CD4-positive, alpha-beta T cell treated with Interleukin-4 for 1 hour (primary cell): Measurements from ENCODE around the gene AREG.

Experiments used
- DNase-seq, 2 donors: peaks; one replicate each; pipeline ENCODE4 v3.0.0-alpha.2; 2020 to 2022

AREG gene

DNA sequence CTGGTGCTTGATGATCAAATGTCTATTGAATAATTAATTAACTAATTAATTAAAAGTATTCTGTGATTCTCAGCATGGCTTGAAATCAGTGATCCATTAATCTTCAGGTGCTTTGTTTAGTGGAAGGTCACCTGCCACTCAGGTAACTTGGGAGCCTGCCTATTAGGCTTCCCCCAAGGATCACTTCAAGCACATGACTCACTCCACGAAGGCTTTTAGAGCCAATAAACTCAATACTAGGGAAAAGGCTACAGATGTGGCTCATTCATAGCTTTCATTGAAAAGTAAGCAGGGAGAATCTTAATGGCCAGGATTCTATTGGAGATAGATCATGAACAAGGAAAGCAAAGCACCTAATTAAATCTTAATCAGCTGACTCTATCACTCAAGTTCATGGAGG is 21.3 kb downstream of the AREG start:
- DNase-seq: no peak

- no peak for DNase-seq
Measured at GRCh38 chr4:74471264-74471663, 26.3 kb downstream of the AREG start.

DNA sequence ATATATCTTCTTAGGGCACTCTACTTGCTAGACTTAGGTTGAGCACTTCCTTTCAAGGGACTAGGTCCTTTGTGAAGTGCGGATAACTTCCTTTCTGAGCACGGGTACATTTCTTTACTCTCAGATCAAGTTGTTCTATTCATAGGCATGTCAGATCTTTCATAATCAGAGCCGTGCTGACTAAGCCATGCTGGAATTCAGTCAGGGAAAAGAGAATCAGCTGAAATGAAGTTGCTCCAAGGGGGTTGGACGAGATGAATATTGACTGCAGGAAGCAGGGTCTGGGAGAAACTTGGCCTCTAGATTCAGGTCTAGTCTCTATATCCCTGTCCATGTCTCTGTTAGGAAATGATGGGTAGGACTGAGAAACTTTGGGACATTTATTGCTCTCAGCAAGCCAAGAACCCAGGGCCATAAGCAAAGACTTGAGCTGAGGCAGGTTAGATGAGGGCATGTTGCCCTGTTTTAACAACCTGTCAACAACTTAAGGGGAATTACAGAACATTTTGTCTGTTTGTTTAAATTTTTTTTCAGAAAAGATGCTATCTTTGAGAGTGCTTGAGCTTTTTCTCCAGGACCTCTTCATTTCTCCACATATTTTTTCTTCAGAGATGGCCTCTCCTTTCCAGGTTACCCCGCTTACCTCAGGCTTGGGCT is 28.3 kb downstream of the AREG start:
- no peak for DNase-seq

GRCh38 chr4:74474345-74475090 is 29.6 kb downstream of the AREG start:
- DNase-seq: no peak

- no peak for DNase-seq
Measured at GRCh38 chr4:74475091-74475800, 30.3 kb downstream of the AREG start.

- no peak for DNase-seq
Measured at GRCh38 chr4:74475946-74476345, 31.0 kb downstream of the AREG start.

DNA sequence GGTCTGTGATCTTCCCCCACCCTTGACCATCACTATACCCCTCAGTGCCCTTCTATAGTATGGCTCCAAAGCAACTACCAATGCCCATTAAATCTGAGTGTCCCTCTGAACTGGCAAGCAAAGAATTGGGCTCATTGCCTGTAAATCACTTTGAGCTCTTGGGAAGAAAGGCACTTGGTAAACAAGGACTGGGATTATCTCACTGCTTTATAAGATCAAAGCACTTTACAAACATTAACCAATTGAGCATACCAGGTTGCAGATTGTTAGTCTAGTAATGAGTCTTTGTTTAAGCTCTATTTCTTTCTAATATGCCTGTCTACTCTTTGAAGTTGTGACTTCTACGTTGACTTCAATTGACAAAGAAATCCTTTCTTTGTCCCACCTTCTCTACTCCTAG is 34.1 kb downstream of the AREG start:
- DNase-seq: no peak

DNA sequence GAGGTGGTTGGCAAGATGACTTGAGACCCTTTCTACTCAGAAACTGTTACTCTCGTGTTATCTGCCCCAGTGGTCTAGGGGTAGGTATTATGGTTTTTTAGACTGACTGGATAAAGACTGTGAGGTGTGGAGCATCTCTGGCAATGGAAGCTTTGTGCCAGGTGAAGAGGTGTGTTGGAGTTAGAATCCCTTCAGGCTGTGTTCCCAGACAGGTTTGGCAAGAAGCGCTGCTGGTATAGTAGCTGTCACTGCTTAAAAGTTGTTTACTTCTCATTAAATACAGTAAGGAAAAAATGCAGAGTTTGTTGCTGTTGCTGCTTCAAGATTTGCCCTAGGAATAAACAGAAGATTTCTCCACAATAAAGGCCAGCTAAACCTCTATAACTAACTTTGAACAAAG is 35.3 kb downstream of the AREG start:
- no peak for DNase-seq

- DNase-seq: no peak
Measured at GRCh38 chr4:74481891-74482609, 37.1 kb downstream of the AREG start.

DNA sequence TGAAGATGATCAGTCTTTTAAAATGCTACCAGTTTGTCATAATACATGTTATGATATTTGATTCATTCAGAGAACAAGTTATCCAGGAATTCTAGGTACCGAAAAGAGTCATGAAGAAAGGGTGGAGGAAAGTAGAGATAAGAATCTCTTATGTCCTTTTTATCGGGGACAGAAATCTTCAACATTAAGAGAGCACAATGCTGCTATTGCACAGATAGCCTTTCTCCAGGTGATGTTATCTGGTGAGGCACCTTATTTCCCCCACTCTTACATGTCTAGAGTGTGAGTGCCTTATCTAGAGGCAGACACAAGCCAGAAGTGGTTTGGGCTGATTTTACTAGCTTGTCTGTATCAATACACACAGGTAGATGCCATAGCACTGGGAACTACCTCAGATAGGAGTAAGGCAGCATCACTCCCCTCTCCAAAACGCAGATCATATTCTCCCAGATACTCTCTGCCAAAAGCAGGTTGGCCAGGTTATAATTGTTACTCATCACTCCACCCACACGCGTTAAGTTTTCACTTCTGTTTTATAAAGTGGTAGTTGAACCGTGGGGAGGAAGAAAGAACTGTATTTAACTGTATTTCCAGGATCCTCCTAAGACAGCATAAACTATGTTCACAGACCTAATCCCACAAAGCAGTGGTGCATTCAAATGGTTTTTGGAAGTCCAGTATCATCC is 38.4 kb downstream of the AREG start:
- no peak for DNase-seq

DNA sequence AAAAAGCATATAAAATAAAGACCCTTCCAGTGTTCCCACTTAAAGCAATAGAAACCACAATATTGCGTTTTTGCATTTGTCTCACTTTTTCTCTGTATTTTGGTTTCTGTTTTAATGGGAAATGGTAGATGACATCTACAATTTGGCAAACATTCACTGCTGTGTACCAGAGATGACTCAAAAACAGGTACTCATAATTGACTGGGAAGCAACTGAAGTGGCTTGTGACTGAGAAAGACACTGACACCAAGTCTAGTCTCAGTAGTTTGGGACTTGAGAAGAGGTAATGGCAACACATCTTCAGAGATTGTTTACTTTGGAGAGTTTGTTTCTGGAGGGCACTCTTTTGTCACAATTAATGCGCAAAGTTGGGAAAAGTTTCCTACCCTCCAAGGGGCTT is 42.0 kb downstream of the AREG start:
- DNase-seq: no peak

DNA sequence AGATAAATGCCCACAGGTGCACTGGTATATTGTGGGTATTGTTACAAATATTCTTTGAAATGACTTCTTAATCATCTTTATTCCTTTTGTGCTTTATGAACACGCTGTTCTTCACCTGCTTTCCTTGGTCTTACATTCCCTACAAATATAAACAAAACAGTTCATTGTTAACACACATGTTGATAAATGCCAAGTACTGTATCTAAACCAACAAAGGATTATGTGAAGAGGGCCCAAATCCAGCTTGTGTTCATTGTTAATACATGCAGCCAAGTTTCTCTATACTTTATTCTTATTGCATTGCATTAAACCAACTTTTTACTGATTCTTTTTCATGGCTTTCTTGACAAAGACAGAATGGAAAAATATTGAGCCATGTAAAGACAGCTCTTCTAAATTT is 42.8 kb downstream of the AREG start:
- no peak for DNase-seq

GRCh38 chr4:74490736-74491135 is 45.8 kb downstream of the AREG start:
- DNase-seq: no peak

GRCh38 chr4:74499986-74500781 is 55.2 kb downstream of the AREG start:
- DNase-seq: no peak

GRCh38 chr4:74501579-74501978 is 56.6 kb downstream of the AREG start:
- DNase-seq: no peak

- DNase-seq: no peak
Measured at GRCh38 chr4:74503580-74503979, 58.6 kb downstream of the AREG start.

DNA sequence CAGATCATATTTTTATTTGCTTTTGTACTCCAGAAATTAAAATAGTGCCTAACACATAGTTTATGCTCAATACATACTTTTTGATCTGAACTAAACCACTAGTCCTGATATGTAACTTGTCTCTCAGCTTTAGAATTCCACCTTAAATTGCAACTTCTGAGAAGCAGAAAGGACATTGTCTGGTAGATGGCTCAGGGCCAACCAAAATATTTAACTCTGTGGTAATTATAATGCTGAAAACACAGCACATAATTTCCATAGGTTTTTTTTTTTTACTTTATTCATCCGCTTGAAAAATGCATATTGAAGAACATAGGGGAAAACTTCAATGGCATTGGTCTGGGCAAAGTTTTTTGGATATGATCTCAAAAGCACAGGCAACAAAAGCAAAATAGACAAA is 59.3 kb downstream of the AREG start:
- no peak for DNase-seq
